IMR-90 (cell line): ENCODE results near the gene OBI1. TPM values are rescaled to one million over a fixed set of nuclear protein-coding genes. Genes with fewer than 3 reads are reported as not detected.

Experiments used
- ATAC-seq: fragments of 200-7000 bp; cut with Tn5 transposase; 2 replicates; pipeline ENCODE4 v1.9.1; 2020; ENCODE audit warnings: low read depth, mild to moderate bottlenecking, moderate library complexity
- BruUV-seq: library from RNA; stranded (reverse); fragments of 400-500 nt; replicated peaks from 2 replicates; lab custom pipeline; 2021; lab: Mats Ljungman, UMichigan
- CTCF ChIA-PET: fragments of 300-600 bp; formaldehyde crosslinking; extraction: SDS; loops from one replicate; lab custom pipeline; 2021; ENCODE audit warnings: antibody characterized with exemption; lab: Yijun Ruan, JAX
- POLR2A ChIA-PET: fragments of 300-600 bp; sonication (Branson Sonifier 250); formaldehyde crosslinking; loops from one replicate; lab custom pipeline; 2022; ENCODE audit warnings: antibody characterized with exemption; ENCODE audit not compliant: unreplicated experiment; lab: Charles Lee
- DNase-seq: peaks from one replicate; pipeline ENCODE4 v3.0.0; 2013
- H2AFZ ChIP-seq: replicated peaks from 2 replicates; pipeline ENCODE3; 2013; ENCODE audit warnings: low read length, mild to moderate bottlenecking; ENCODE audit not compliant: poor library complexity
- H2AK5ac ChIP-seq: 2 replicates; pipeline ENCODE4 v1.6.1; 2013; ENCODE audit warnings: low read depth, low read length, inconsistent platforms
- H2AK9ac ChIP-seq: replicated peaks from 2 replicates; pipeline ENCODE3; 2013; ENCODE audit warnings: mild to moderate bottlenecking, low read depth, low read length, moderate library complexity; ENCODE audit not compliant: poor library complexity
- H2BK120ac ChIP-seq: 2 replicates; pipeline ENCODE4 v1.6.1; 2013; ENCODE audit warnings: low read depth, low read length, inconsistent platforms
- H2BK15ac ChIP-seq: 3 replicates; pipeline ENCODE4 v1.6.1; 2013; ENCODE audit warnings: low read depth, low read length, inconsistent platforms
- H2BK20ac ChIP-seq: 2 replicates; pipeline ENCODE4 v1.6.1; 2013; ENCODE audit warnings: low read depth, mild to moderate bottlenecking, inconsistent platforms, low read length, moderate library complexity
- H2BK5ac ChIP-seq: 2 replicates; pipeline ENCODE4 v1.6.1; 2013; ENCODE audit warnings: mild to moderate bottlenecking, low read depth, low read length, inconsistent platforms; ENCODE audit not compliant: poor library complexity, severe bottlenecking
- H3K14ac ChIP-seq: replicated peaks from 2 replicates; pipeline ENCODE4 v1.6.1; 2013; ENCODE audit warnings: low read depth, low read length, inconsistent platforms
- H3K18ac ChIP-seq: 2 replicates; pipeline ENCODE4 v1.6.1; 2013; ENCODE audit warnings: low read depth, low read length, control low read depth
- H3K23ac ChIP-seq: 2 replicates; pipeline ENCODE4 v1.6.1; 2013; ENCODE audit warnings: low read depth, low read length, inconsistent platforms
- H3K27ac ChIP-seq: 2 replicates; pipeline ENCODE4 v1.5.1; 2013; ENCODE audit warnings: mild to moderate bottlenecking, control low read depth, low read length; ENCODE audit not compliant: insufficient read depth
- H3K27me3 ChIP-seq: 2 replicates; pipeline ENCODE4 v1.6.1; 2013; ENCODE audit warnings: low read length; ENCODE audit not compliant: control insufficient read depth, insufficient read depth
- H3K36me3 ChIP-seq: 2 replicates; pipeline ENCODE4 v1.6.1; 2013; ENCODE audit warnings: low read length, mixed read lengths; ENCODE audit not compliant: control insufficient read depth, insufficient read depth
- H3K4ac ChIP-seq: 2 replicates; pipeline ENCODE4 v1.6.1; 2013; ENCODE audit warnings: low read depth, low read length, inconsistent platforms
- H3K4me1 ChIP-seq: 2 replicates; pipeline ENCODE4 v1.6.1; 2013; ENCODE audit warnings: low read length, mixed read lengths; ENCODE audit not compliant: control insufficient read depth, insufficient read depth
- H3K4me2 ChIP-seq: 2 replicates; pipeline ENCODE4 v1.6.1; 2013; ENCODE audit warnings: low read depth, mild to moderate bottlenecking, control low read depth, low read length, moderate library complexity
- H3K4me3 ChIP-seq: 2 replicates; pipeline ENCODE4 v1.5.1; 2013; ENCODE audit warnings: low read depth, mild to moderate bottlenecking, control low read depth, low read length, moderate library complexity; ENCODE audit not compliant: insufficient read depth
- H3K56ac ChIP-seq: 2 replicates; pipeline ENCODE4 v1.6.1; 2013; ENCODE audit warnings: low read length, inconsistent platforms; ENCODE audit not compliant: insufficient read depth; ENCODE audit errors: extremely low read depth
- H3K79me1 ChIP-seq, 2 experiments: 2 replicates each; pipeline ENCODE4 v1.6.1; 2013; ENCODE audit warnings: low read length in 2 of 2, inconsistent platforms in 1 of 2, low read depth in 1 of 2
- H3K9ac ChIP-seq: 2 replicates; pipeline ENCODE4 v1.6.1; 2013; ENCODE audit warnings: low read depth, low read length, control low read depth
- H3K9me1 ChIP-seq: 2 replicates; pipeline ENCODE4 v1.6.1; 2013; ENCODE audit warnings: low read length, inconsistent platforms; ENCODE audit not compliant: insufficient read depth
- H3K9me3 ChIP-seq: 2 replicates; pipeline ENCODE4 v1.6.1; 2013; ENCODE audit warnings: low read length; ENCODE audit not compliant: control insufficient read depth, insufficient read depth
- H4K20me1 ChIP-seq: 2 replicates; pipeline ENCODE4 v1.6.1; 2013; ENCODE audit warnings: low read length, inconsistent platforms; ENCODE audit not compliant: insufficient read depth
- H4K5ac ChIP-seq: 2 replicates; pipeline ENCODE4 v1.6.1; 2013; ENCODE audit warnings: mild to moderate bottlenecking, low read depth, low read length, control low read depth
- H4K8ac ChIP-seq, 2 experiments: 2 replicates each; pipeline ENCODE4 v1.6.1; 2013; ENCODE audit warnings: low read depth in 2 of 2, low read length in 2 of 2, control low read depth in 1 of 2, inconsistent platforms in 1 of 2
- H4K91ac ChIP-seq: 2 replicates; pipeline ENCODE4 v1.6.1; 2013; ENCODE audit warnings: low read depth, low read length, inconsistent platforms; ENCODE audit not compliant: insufficient read depth
- BHLHE40 ChIP-seq: fragments of 150-350 bp; IDR thresholded peaks from 2 replicates; pipeline ENCODE4 v1.6.1; 2016; ENCODE audit warnings: mild to moderate bottlenecking, low read depth, low read length
- CEBPB ChIP-seq: IDR thresholded peaks from 2 replicates; pipeline ENCODE4 v1.6.1; 2012; ENCODE audit warnings: low read depth, low read length, improper control_type of control experiment
- CTCF ChIP-seq: conservative IDR thresholded peaks from 2 replicates; pipeline ENCODE4 v1.5.1; 2012; ENCODE audit warnings: mild to moderate bottlenecking, low read depth, low read length, improper control_type of control experiment
- ELK1 ChIP-seq: fragments of 150-350 bp; IDR thresholded peaks from 2 replicates; pipeline ENCODE4 v1.6.1; 2016; ENCODE audit warnings: low read depth, mild to moderate bottlenecking, low read length, moderate library complexity, borderline replicate concordance
- FOS ChIP-seq: fragments of 150-350 bp; IDR thresholded peaks from 2 replicates; pipeline ENCODE4 v1.6.1; 2016; ENCODE audit warnings: low read depth, low read length
- MAZ ChIP-seq: IDR thresholded peaks from 2 replicates; pipeline ENCODE4 v1.6.1; 2012; ENCODE audit warnings: low read depth, mild to moderate bottlenecking, low read length, improper control_type of control experiment, moderate library complexity, borderline replicate concordance
- NFE2L2 ChIP-seq: fragments of 150-350 bp; IDR thresholded peaks from 2 replicates; pipeline ENCODE4 v1.6.1; 2016; ENCODE audit warnings: low read depth, mild to moderate bottlenecking, low read length
- POLR2A ChIP-seq: IDR thresholded peaks from 2 replicates; pipeline ENCODE4 v1.6.1; 2012; ENCODE audit warnings: mild to moderate bottlenecking, low read depth, low read length
- RFX5 ChIP-seq: IDR thresholded peaks from 2 replicates; pipeline ENCODE4 v1.8.0; 2012; ENCODE audit warnings: low read depth, mild to moderate bottlenecking, low read length, moderate library complexity
- SMC3 ChIP-seq: fragments of 150-350 bp; IDR thresholded peaks from 2 replicates; pipeline ENCODE4 v1.6.1; 2016; ENCODE audit warnings: low read depth, mild to moderate bottlenecking, antibody characterized with exemption, low read length, moderate library complexity
- USF2 ChIP-seq: fragments of 150-350 bp; IDR thresholded peaks from 2 replicates; pipeline ENCODE4 v1.6.1; 2017; ENCODE audit warnings: mild to moderate bottlenecking, antibody characterized with exemption, low read length, low read depth
- WGBS, 2 experiments: methylation state at CpG; one replicate each; pipeline versions ENCODE4 v1.1.5 to v1.1.7; 2013; ENCODE audit warnings: missing lambda C conversion rate in 2 of 2; ENCODE audit not compliant: insufficient read length in 1 of 2; ENCODE audit errors: extremely low coverage in 2 of 2; 5-methylcytosine and 5-hydroxymethylcytosine counted together
- dilution Hi-C: fragments of 300-500 bp; cut with HindIII; formaldehyde crosslinking; loops from one replicate; pipeline ENCODE4 v1.14.3; 2018; ENCODE audit warnings: low sequenced_read_pairs; ENCODE audit not compliant: unreplicated experiment
- in situ Hi-C: fragments of 300-500 bp; cut with MboI; formaldehyde crosslinking; loops from 3 replicates; pipeline ENCODE4 v1.14.3; 2019; ENCODE audit warnings: low sequenced_read_pairs, inconsistent platforms, mixed read lengths
- intact Hi-C: fragments of 100-400 bp; cut with micrococcal nuclease; formaldehyde crosslinking; loops from 2 replicates; pipeline ENCODE4 v1.10.0; 2022
- polyA plus RNA-seq, 3 experiments: library from polyadenylated mRNA; depleted of rRNA; stranded (reverse); fragments of >200 nt; gene quantifications; 2 replicates each; pipeline ENCODE4 v1.2.3, GENCODE V29; 2012; ENCODE audit warnings: low replicate concordance in 1 of 3
- total RNA-seq: library from RNA; depleted of rRNA; stranded (reverse); fragments of >200 nt; gene quantifications from 2 replicates; pipeline ENCODE4 v1.2.3, GENCODE V29; 2012

The OBI1 gene
- total and polyA plus RNA-seq, 2 of the 4 experiments (the other 2 are of a cell fraction) = 4.4 to 11.8 TPM

GRCh38 chr13:78593652-78594455 lies 65.1 kb downstream of the OBI1 start:
- Histone ChIP-seq H3K9ac (no peak overlapping the region), H3K4me2 (no peak overlapping the region), H3K4ac (no peak overlapping the region), H4K91ac (no peak overlapping the region), H2BK20ac (no peak overlapping the region), H3K27me3 (peaks cover 65% of the 10 kb centered on the region), H3K4me1 (no peaks in the 10 kb centered on the region), H2AK5ac (no peak overlapping the region), H3K9me1 (no peaks in the 10 kb centered on the region), H3K36me3 (no peaks in the 10 kb centered on the region), H3K23ac (no peak overlapping the region), H2BK15ac (no peak overlapping the region), H3K4me3 (no peak overlapping the region), H4K5ac (no peak overlapping the region), H2AK9ac (no peak overlapping the region), H3K27ac (no peak overlapping the region), H3K9me3 (peaks cover 3% of the 10 kb centered on the region; the same call in 1 of the 2 replicates), H4K8ac (no peak overlapping the region), H2AFZ (no peak overlapping the region), H3K79me1 (no peaks in the 10 kb centered on the region), H2BK5ac (no peak overlapping the region), H2BK120ac (no peak overlapping the region), H4K20me1 (peaks cover 3% of the 10 kb centered on the region; the same call in 1 of the 2 replicates), H3K56ac (no peak overlapping the region), H3K14ac (no peak overlapping the region), H3K18ac (no peak overlapping the region)
- BruUV-seq = no TSS peak
- dilution Hi-C loops (no loop called here), intact Hi-C loops (no loop called here), in situ Hi-C loops (loop anchor here (25.0 kb wide), 1 partner anchor 457 kb away; no protein-coding TSS in a partner anchor)
- 0% methylated on average over 2 of the region's 29 CpGs; no CpG with 5 or more reads in 1 of the 2 experiments for WGBS, 2 experiments
- TF ChIP-seq ELK1 (no peak), MAZ (no peak), POLR2A (no peak), CTCF (no peak), SMC3 (no peak), RFX5 (no peak), CEBPB (no peak), USF2 (no peak), FOS (no peak), NFE2L2 (no peak), BHLHE40 (no peak)
- ChIA-PET POLR2A (no interaction called here), CTCF (no interaction called here)
- ATAC-seq (no peak), DNase-seq (no peak)
